PFSK-1 (cell line): ENCODE measurements around the gene TMEM259.
A peak's percentile ranks its signal among the peaks of the same experiment; 100 is the strongest.

Experiments used
- FOXP2 ChIP-seq: optimal IDR thresholded peaks from 2 replicates; pipeline ENCODE3; 2011; ENCODE audit warnings: borderline replicate concordance, control low read depth, inconsistent platforms; ENCODE audit not compliant: insufficient read depth; ENCODE audit errors: extremely low read length, extremely low read depth
- POLR2AphosphoS5 ChIP-seq: IDR thresholded peaks from 2 replicates; pipeline ENCODE4 v1.6.1; 2012; ENCODE audit warnings: low read depth, mild to moderate bottlenecking, control low read depth, low read length, moderate library complexity
- SIN3A ChIP-seq: IDR thresholded peaks from 2 replicates; pipeline ENCODE4 v1.6.1; 2012; ENCODE audit warnings: mild to moderate bottlenecking, low read length, moderate library complexity, borderline replicate concordance; ENCODE audit not compliant: insufficient read depth
- TAF1 ChIP-seq: IDR thresholded peaks from 2 replicates; pipeline ENCODE4 v1.6.1; 2012; ENCODE audit warnings: low read length, control low read depth, borderline replicate concordance; ENCODE audit not compliant: insufficient read depth
- TF ChIP-seq, protein P1 (sequence below), 2 experiments: IDR thresholded peaks; 2 replicates each; pipeline versions ENCODE4 v1.6.1 to v1.8.0; 2011 to 2012; ENCODE audit warnings: low read depth in 2 of 2, low read length in 2 of 2, control low read depth in 1 of 2, inconsistent platforms in 1 of 2, mild to moderate bottlenecking in 1 of 2, moderate library complexity in 1 of 2; ENCODE audit not compliant: insufficient read depth in 1 of 2

Gene TMEM259

DNA sequence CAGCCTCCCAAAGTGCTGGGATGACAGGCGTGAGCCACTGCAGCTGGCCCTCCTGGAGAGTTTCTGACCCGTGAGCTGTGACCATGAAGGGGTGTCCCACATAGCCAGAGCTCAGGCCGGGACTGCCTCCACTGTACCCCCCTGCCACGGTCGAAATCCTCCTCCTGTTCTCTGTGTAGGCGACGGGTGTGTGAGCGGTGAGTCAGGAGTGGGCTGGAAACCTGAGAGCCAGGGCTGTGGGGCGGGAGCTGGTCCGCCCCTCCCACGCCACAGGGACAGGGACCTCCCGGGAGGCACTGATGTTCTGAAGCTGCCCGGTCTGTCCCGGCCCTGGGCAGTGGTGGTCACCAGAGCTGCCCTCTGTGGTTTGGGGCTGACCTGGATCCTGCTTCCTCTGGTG lies 32.8 kb downstream of the TMEM259 start:
- TF ChIP-seq SIN3A (no peak), TAF1 (no peak), FOXP2 (no peak)
- TF ChIP-seq, protein P1, sequence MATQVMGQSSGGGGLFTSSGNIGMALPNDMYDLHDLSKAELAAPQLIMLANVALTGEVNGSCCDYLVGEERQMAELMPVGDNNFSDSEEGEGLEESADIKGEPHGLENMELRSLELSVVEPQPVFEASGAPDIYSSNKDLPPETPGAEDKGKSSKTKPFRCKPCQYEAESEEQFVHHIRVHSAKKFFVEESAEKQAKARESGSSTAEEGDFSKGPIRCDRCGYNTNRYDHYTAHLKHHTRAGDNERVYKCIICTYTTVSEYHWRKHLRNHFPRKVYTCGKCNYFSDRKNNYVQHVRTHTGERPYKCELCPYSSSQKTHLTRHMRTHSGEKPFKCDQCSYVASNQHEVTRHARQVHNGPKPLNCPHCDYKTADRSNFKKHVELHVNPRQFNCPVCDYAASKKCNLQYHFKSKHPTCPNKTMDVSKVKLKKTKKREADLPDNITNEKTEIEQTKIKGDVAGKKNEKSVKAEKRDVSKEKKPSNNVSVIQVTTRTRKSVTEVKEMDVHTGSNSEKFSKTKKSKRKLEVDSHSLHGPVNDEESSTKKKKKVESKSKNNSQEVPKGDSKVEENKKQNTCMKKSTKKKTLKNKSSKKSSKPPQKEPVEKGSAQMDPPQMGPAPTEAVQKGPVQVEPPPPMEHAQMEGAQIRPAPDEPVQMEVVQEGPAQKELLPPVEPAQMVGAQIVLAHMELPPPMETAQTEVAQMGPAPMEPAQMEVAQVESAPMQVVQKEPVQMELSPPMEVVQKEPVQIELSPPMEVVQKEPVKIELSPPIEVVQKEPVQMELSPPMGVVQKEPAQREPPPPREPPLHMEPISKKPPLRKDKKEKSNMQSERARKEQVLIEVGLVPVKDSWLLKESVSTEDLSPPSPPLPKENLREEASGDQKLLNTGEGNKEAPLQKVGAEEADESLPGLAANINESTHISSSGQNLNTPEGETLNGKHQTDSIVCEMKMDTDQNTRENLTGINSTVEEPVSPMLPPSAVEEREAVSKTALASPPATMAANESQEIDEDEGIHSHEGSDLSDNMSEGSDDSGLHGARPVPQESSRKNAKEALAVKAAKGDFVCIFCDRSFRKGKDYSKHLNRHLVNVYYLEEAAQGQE (IDR thresholded peaks at IDR 0.05; ENCODE audit: insufficient read depth in 1 of 2, low read depth in 2 of 2, low read length in 2 of 2), result no peak

DNA sequence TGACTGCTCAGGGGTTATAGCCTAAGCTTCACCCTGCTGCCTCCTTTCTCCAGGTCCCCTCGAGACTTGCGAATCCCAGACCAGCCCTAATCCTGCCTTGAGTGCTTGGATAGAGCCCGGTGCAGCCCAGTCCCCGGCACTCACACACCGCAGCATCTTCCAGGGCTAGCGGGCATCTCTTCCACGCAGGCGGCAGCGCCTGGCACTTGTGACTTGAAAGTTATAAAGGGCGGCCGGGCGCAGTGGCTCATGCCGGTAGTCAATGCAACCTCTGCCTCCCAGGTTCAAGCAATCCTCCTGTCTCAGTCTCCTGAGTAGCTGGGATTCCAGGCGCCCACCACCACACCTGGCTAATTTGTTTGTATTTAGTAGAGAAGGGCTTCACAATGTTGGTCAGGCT lies 34.8 kb downstream of the TMEM259 start:
- no peak for TF ChIP-seq SIN3A
- TF ChIP-seq, protein P1 (IDR thresholded peaks at IDR 0.05; ENCODE audit: insufficient read depth in 1 of 2, low read depth in 2 of 2, low read length in 2 of 2), result no peak
- no peak for TF ChIP-seq FOXP2
- no peak for TF ChIP-seq POLR2AphosphoS5
- TF ChIP-seq TAF1, result no peak

DNA sequence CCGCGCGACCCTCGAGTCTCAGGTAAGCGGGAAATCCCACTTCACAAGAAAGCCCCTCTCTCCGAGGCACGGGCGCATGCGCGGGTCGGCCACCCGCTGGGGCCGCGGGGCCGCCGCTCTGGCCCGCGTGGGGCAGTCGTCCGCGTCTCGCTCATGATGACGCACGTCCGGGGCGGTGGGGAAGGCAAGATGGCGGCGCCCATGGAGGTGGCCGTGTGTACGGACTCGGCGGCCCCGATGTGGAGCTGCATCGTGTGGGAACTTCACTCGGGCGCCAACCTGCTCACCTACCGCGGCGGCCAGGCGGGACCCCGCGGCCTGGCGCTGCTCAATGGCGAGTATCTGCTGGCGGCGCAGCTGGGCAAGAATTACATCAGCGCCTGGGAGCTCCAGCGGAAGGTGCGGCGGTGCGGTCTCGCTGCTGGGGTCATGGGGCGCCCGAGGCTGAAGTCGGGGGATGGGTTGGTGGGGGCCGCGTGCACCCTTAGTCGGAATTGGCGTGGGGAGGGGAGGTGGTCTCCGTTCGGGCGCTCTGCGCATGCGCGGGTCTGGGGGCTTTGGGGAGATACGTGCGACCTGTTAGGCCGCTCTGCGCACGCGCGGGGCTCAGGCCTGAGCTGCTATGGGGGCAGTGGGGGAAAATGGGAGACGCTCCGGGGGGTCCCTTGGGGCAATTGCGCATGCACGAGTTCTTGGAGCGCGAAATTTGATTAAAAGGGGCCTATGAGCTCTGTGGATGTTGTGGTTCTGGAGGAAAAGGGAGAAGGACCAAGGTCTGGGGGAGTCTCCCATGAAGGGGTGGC lies 36.6 kb downstream of the TMEM259 start, which contains the start of gene WDR18:
Gene WDR18 (plus strand): TSS at position 181 of the 803 bp plus-strand sequence. CDS start 9 bp downstream, at position 190.
- TF ChIP-seq, protein P1 (IDR thresholded peaks at IDR 0.05; ENCODE audit: insufficient read depth in 1 of 2, low read depth in 2 of 2, low read length in 2 of 2), result no peak
- TF ChIP-seq POLR2AphosphoS5 (0 out of 2 replicates have a peak, but pooled peaks have one; percentile 26), SIN3A (no peak), TAF1 (peak; percentile 72; the same call in 1 of the 2 replicates), FOXP2 (peak; percentile 93)

DNA sequence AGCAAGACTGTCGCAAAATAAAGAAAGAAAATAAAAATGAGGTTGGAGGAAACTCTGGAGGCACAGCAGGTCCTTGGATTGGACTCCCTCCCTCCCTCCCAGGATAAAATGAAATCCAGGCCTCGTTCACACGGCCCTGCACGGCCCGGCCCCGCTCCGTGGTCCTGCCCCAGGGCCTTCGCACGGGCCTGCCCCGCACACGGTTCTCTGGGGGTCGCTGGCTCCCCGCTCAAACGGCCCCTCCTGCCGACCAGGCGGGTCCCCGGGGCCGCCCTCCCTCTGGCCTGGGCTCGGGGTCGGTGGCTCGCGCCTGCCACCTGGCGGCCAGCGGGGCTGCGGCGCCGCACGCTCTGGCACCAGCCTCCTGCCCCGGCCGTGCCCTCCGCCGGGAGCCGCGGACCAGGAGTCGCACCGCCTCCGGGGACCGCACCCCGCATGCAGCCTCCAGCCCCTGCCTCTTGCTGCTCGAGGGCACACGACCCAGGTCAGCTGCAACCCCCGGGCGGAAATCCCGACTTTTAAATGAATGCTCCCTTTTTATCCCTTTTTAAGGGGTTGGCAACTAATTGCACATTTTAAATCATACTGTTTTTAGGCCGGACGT lies 38.3 kb downstream of the TMEM259 start:
- TF ChIP-seq, protein P1 (IDR thresholded peaks at IDR 0.05; ENCODE audit: insufficient read depth in 1 of 2, low read depth in 2 of 2, low read length in 2 of 2), result no peak
- no peak for TF ChIP-seq TAF1
- no peak for TF ChIP-seq POLR2AphosphoS5
- peak; percentile 92 for TF ChIP-seq FOXP2
